Liver (tissue), 9 donors: ENCODE results near the gene FGF9. TPM values are rescaled to one million over a fixed set of nuclear protein-coding genes. Genes with fewer than 3 reads are reported as not detected.

ENCODE experiments used
- DNase-seq: peaks from one replicate; pipeline ENCODE4 v3.0.0-alpha.2; 2017; ENCODE audit warnings: low spot score
- H3K27ac ChIP-seq, 2 donors: one replicate each; pipeline ENCODE4 v1.7.0; 2013; ENCODE audit warnings: inconsistent platforms in 2 of 2, low read length in 2 of 2, control low read depth in 1 of 2, low read depth in 1 of 2, mild to moderate bottlenecking in 1 of 2
- H3K27me3 ChIP-seq, 4 donors: one replicate each; pipeline versions ENCODE4 v1.6.1 to v1.7.0; 2013; ENCODE audit warnings: low read length in 3 of 4, inconsistent platforms in 1 of 4, mild to moderate bottlenecking in 1 of 4, moderate library complexity in 1 of 4; ENCODE audit not compliant: control insufficient read depth in 4 of 4, insufficient read depth in 4 of 4
- H3K36me3 ChIP-seq, 4 donors: one replicate each; pipeline versions ENCODE4 v1.6.1 to v1.7.0; 2013; ENCODE audit warnings: low read length in 3 of 4, mild to moderate bottlenecking in 3 of 4, low read depth in 1 of 4, moderate library complexity in 1 of 4; ENCODE audit not compliant: control insufficient read depth in 4 of 4, insufficient read depth in 3 of 4
- H3K4me1 ChIP-seq, 4 donors: one replicate each; pipeline versions ENCODE4 v1.6.1 to v1.7.0; 2013; ENCODE audit warnings: low read length in 3 of 4, mild to moderate bottlenecking in 3 of 4, moderate library complexity in 1 of 4; ENCODE audit not compliant: control insufficient read depth in 4 of 4, insufficient read depth in 4 of 4
- H3K4me3 ChIP-seq, 3 donors: one replicate each; pipeline versions ENCODE4 v1.6.1 to v1.7.0; 2013; ENCODE audit warnings: low read length in 3 of 3, control low read depth in 1 of 3, low read depth in 1 of 3, mild to moderate bottlenecking in 1 of 3
- H3K9ac ChIP-seq, 2 donors: one replicate each; pipeline ENCODE4 v1.7.0; 2013; ENCODE audit warnings: low read length in 2 of 2, mild to moderate bottlenecking in 2 of 2, moderate library complexity in 2 of 2, control low read depth in 1 of 2, low read depth in 1 of 2
- H3K9me3 ChIP-seq, 4 donors: one replicate each; pipeline versions ENCODE4 v1.6.1 to v1.7.0; 2013; ENCODE audit warnings: low read length in 3 of 4; ENCODE audit not compliant: control insufficient read depth in 4 of 4
- FOXA2 ChIP-seq: IDR thresholded peaks from 2 replicates; pipeline ENCODE4 v1.6.1; 2016; ENCODE audit warnings: antibody characterized with exemption
- GABPA ChIP-seq, 2 donors: IDR thresholded peaks in 1 of 2; conservative IDR thresholded peaks in 1 of 2; 2 replicates each; pipeline ENCODE4 v1.6.1; 2016; ENCODE audit warnings: antibody characterized with exemption in 2 of 2, mild to moderate bottlenecking in 1 of 2, moderate library complexity in 1 of 2
- HNF4A ChIP-seq, 2 donors: conservative IDR thresholded peaks; 2 replicates each; pipeline ENCODE4 v1.6.1; 2016; ENCODE audit warnings: antibody characterized with exemption in 2 of 2, mild to moderate bottlenecking in 2 of 2
- HNF4G ChIP-seq: IDR thresholded peaks from 2 replicates; pipeline ENCODE4 v1.6.1; 2016; ENCODE audit warnings: antibody characterized with exemption
- JUND ChIP-seq, 2 donors: IDR thresholded peaks; 2 replicates each; pipeline ENCODE4 v1.6.1; 2016; ENCODE audit warnings: antibody characterized with exemption in 2 of 2
- NR2F2 ChIP-seq: IDR thresholded peaks from 2 replicates; pipeline ENCODE4 v1.6.1; 2016; ENCODE audit warnings: antibody characterized with exemption
- SP1 ChIP-seq: IDR thresholded peaks from 2 replicates; pipeline ENCODE4 v1.6.1; 2018; ENCODE audit warnings: antibody characterized with exemption, mild to moderate bottlenecking
- TAF1 ChIP-seq: conservative IDR thresholded peaks from 2 replicates; pipeline ENCODE4 v1.6.1; 2016; ENCODE audit warnings: antibody characterized with exemption, mild to moderate bottlenecking
- YY1 ChIP-seq: IDR thresholded peaks from 2 replicates; pipeline ENCODE4 v1.6.1; 2016; ENCODE audit warnings: antibody characterized with exemption, mild to moderate bottlenecking
- WGBS: extraction: QIAGEN DNeasy Blood & Tissue Kit; methylation state at CpG from one replicate; pipeline ENCODE4 v1.1.7; 2013; 5-methylcytosine and 5-hydroxymethylcytosine counted together
- polyA plus RNA-seq, 2 donors: library from polyadenylated mRNA; stranded (reverse) in 1 of 2; unstranded in 1 of 2; fragments of 200-250 nt in 1 of 2; fragments of >200 nt in 1 of 2; fragmentation: Nextera tagmentation in 1 of 2; extraction: Ambion mirVana in 1 of 2; gene quantifications; one replicate each; pipeline versions ENCODE4 v1.2.1 to v1.2.3, GENCODE V29; 2013 to 2015
- total RNA-seq, 2 donors: library from RNA; depleted of rRNA; stranded (reverse); fragments of >200 nt; gene quantifications; one replicate each; pipeline ENCODE4 v1.2.3, GENCODE V29; 2014
- TF ChIP-seq, protein P1 (sequence below): IDR thresholded peaks from 2 replicates; pipeline ENCODE4 v1.6.1; 2016; ENCODE audit warnings: antibody characterized with exemption, mild to moderate bottlenecking
- TF ChIP-seq, protein P2 (sequence below): IDR thresholded peaks from 2 replicates; pipeline ENCODE4 v1.6.1; 2016; ENCODE audit warnings: antibody characterized with exemption
- TF ChIP-seq, protein P3 (sequence below): IDR thresholded peaks from 2 replicates; pipeline ENCODE4 v1.6.1; 2016; ENCODE audit warnings: antibody characterized with exemption
- TF ChIP-seq, protein P4 (sequence below): IDR thresholded peaks from 2 replicates; pipeline ENCODE4 v1.6.1; 2016; ENCODE audit warnings: antibody characterized with exemption
- TF ChIP-seq, protein P5 (sequence below): fragments of 150-350 bp; IDR thresholded peaks from 2 replicates; pipeline ENCODE4 v1.5.1; 2017; ENCODE audit warnings: improper control_type of control experiment, low read depth, low read length; ENCODE audit not compliant: missing input control
- donor health status: healthy.
- donor health status: healthy.
- donor health status: healthy.
- donor health status: healthy.
- donor health status: healthy.

The FGF9 gene
- total and polyA plus RNA-seq, 4 donors, result under 0.01 to 0.05 TPM; not detected in 2

DNA sequence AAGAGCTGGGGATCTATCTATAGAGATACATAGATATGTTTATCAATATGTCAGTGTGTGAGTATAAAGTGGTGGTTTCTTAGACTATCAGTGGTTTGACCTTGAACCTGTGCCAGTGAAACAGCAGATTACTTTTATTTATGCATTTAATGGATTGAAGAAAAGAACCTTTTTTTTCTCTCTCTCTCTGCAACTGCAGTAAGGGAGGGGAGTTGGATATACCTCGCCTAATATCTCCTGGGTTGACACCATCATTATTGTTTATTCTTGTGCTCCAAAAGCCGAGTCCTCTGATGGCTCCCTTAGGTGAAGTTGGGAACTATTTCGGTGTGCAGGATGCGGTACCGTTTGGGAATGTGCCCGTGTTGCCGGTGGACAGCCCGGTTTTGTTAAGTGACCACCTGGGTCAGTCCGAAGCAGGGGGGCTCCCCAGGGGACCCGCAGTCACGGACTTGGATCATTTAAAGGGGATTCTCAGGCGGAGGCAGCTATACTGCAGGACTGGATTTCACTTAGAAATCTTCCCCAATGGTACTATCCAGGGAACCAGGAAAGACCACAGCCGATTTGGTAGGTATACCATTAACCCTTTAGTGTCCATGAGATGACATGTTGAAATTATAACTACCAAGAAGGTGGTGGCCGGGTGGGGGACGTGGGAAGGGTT lies 880 bp downstream of the FGF9 start:
- peaks cover 10 to 31% (median 11%) of the 10 kb centered on the region in 4 donors for H3K27me3 ChIP-seq
- no peaks in the 10 kb centered on the region for H3K36me3 ChIP-seq
- peak overlapping the region in 2 of 3 donors; percentile 55 to 59 for H3K4me3 ChIP-seq
- WGBS, result 3% methylated on average over 15 of the region's 15 CpGs
- H3K9me3 ChIP-seq, result no peaks in the 10 kb centered on the region
- no peak overlapping the region for H3K27ac ChIP-seq
- peak; percentile 19 for DNase-seq
- H3K9ac ChIP-seq, result no peak overlapping the region
- H3K4me1 ChIP-seq, result peaks cover 30 to 64% (median 52%) of the 10 kb centered on the region in 4 donors
- TF ChIP-seq, protein P1, sequence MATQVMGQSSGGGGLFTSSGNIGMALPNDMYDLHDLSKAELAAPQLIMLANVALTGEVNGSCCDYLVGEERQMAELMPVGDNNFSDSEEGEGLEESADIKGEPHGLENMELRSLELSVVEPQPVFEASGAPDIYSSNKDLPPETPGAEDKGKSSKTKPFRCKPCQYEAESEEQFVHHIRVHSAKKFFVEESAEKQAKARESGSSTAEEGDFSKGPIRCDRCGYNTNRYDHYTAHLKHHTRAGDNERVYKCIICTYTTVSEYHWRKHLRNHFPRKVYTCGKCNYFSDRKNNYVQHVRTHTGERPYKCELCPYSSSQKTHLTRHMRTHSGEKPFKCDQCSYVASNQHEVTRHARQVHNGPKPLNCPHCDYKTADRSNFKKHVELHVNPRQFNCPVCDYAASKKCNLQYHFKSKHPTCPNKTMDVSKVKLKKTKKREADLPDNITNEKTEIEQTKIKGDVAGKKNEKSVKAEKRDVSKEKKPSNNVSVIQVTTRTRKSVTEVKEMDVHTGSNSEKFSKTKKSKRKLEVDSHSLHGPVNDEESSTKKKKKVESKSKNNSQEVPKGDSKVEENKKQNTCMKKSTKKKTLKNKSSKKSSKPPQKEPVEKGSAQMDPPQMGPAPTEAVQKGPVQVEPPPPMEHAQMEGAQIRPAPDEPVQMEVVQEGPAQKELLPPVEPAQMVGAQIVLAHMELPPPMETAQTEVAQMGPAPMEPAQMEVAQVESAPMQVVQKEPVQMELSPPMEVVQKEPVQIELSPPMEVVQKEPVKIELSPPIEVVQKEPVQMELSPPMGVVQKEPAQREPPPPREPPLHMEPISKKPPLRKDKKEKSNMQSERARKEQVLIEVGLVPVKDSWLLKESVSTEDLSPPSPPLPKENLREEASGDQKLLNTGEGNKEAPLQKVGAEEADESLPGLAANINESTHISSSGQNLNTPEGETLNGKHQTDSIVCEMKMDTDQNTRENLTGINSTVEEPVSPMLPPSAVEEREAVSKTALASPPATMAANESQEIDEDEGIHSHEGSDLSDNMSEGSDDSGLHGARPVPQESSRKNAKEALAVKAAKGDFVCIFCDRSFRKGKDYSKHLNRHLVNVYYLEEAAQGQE, result no peak
- TF ChIP-seq, protein P2, sequence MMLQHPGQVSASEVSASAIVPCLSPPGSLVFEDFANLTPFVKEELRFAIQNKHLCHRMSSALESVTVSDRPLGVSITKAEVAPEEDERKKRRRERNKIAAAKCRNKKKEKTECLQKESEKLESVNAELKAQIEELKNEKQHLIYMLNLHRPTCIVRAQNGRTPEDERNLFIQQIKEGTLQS, result no peak
- TF ChIP-seq FOXA2, result no peak
- TF ChIP-seq, protein P3, sequence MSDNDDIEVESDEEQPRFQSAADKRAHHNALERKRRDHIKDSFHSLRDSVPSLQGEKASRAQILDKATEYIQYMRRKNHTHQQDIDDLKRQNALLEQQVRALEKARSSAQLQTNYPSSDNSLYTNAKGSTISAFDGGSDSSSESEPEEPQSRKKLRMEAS, result no peak
- TF ChIP-seq JUND (IDR thresholded peaks at IDR 0.05), result no peak
- TF ChIP-seq NR2F2, result no peak
- no peak for TF ChIP-seq TAF1

- TF ChIP-seq HNF4G (no peak), GABPA (IDR thresholded peaks at IDR 0.05 in 1 of 2, conservative IDR thresholded peaks at IDR 0.05 in 1 of 2) (no peak), SP1 (no peak), HNF4A (conservative IDR thresholded peaks at IDR 0.05) (no peak), JUND (IDR thresholded peaks at IDR 0.05) (no peak), FOXA2 (no peak), YY1 (no peak), TAF1 (no peak)
- TF ChIP-seq, protein P4, sequence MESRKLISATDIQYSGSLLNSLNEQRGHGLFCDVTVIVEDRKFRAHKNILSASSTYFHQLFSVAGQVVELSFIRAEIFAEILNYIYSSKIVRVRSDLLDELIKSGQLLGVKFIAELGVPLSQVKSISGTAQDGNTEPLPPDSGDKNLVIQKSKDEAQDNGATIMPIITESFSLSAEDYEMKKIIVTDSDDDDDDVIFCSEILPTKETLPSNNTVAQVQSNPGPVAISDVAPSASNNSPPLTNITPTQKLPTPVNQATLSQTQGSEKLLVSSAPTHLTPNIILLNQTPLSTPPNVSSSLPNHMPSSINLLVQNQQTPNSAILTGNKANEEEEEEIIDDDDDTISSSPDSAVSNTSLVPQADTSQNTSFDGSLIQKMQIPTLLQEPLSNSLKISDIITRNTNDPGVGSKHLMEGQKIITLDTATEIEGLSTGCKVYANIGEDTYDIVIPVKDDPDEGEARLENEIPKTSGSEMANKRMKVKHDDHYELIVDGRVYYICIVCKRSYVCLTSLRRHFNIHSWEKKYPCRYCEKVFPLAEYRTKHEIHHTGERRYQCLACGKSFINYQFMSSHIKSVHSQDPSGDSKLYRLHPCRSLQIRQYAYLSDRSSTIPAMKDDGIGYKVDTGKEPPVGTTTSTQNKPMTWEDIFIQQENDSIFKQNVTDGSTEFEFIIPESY, result no peak
- TF ChIP-seq, protein P5, sequence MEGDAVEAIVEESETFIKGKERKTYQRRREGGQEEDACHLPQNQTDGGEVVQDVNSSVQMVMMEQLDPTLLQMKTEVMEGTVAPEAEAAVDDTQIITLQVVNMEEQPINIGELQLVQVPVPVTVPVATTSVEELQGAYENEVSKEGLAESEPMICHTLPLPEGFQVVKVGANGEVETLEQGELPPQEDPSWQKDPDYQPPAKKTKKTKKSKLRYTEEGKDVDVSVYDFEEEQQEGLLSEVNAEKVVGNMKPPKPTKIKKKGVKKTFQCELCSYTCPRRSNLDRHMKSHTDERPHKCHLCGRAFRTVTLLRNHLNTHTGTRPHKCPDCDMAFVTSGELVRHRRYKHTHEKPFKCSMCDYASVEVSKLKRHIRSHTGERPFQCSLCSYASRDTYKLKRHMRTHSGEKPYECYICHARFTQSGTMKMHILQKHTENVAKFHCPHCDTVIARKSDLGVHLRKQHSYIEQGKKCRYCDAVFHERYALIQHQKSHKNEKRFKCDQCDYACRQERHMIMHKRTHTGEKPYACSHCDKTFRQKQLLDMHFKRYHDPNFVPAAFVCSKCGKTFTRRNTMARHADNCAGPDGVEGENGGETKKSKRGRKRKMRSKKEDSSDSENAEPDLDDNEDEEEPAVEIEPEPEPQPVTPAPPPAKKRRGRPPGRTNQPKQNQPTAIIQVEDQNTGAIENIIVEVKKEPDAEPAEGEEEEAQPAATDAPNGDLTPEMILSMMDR, result no peak
- TF ChIP-seq, protein P3, result no peak
- 2% methylated on average over 4 of the region's 4 CpGs for WGBS
- Histone ChIP-seq H3K9me3 (no peaks in the 10 kb centered on the region), H3K9ac (no peak overlapping the region), H3K36me3 (no peaks in the 10 kb centered on the region), H3K4me3 (no peak overlapping the region), H3K27me3 (peaks cover 10 to 36% (median 10%) of the 10 kb centered on the region in 4 donors), H3K27ac (no peak overlapping the region), H3K4me1 (peaks cover 30 to 64% (median 52%) of the 10 kb centered on the region in 4 donors)
- DNase-seq, result no peak
Observed at GRCh38 chr13:21672287-21672680, 1.4 kb downstream of the FGF9 start.
